HUES64 (cell line): ENCODE measurements around the gene CD55.

Source experiments
- H3K27ac ChIP-seq: 2 replicates; pipeline ENCODE4 v1.7.0; 2013; ENCODE audit warnings: low read depth, low read length, inconsistent platforms
- H3K27me3 ChIP-seq: 2 replicates; pipeline ENCODE4 v1.6.1; 2013; ENCODE audit warnings: mild to moderate bottlenecking, low read length; ENCODE audit not compliant: insufficient read depth
- H3K36me3 ChIP-seq: 2 replicates; pipeline ENCODE4 v1.6.1; 2013; ENCODE audit warnings: mild to moderate bottlenecking, low read length; ENCODE audit not compliant: insufficient read depth
- H3K4me1 ChIP-seq: 2 replicates; pipeline ENCODE4 v1.6.1; 2013; ENCODE audit warnings: mild to moderate bottlenecking, low read length, moderate library complexity; ENCODE audit not compliant: insufficient read depth
- H3K4me3 ChIP-seq: 2 replicates; pipeline ENCODE4 v1.5.1; 2013; ENCODE audit warnings: mild to moderate bottlenecking, low read length, moderate library complexity
- H3K9ac ChIP-seq: 2 replicates; pipeline ENCODE4 v1.6.1; 2013; ENCODE audit warnings: mild to moderate bottlenecking, low read depth, low read length
- H3K9me3 ChIP-seq: 2 replicates; pipeline ENCODE4 v1.6.1; 2013; ENCODE audit warnings: low read depth, low read length; ENCODE audit not compliant: insufficient read depth
- WGBS: fragments of 150-250, 120-280 bp; methylation state at CpG from one replicate; pipeline ENCODE4 v1.1.7; 2013; ENCODE audit warnings: missing lambda C conversion rate; 5-methylcytosine and 5-hydroxymethylcytosine counted together

The CD55 gene

DNA sequence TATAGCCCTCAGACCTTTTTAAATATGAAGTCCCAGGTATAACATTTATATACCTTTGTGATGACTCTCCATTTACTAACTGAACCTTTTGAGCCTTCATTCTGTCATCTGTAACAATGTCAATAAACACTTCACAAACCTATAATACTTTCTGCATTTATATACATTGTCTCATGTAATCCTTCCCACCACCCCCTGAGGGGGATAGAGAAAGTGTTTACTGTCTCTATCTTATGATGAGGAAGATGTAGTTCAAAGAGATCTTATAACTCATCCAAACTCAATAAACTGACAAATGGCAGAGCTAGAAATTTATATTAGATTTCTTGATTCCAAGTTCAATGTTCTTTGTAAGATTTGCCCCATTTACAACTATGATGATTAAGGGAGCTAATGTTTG is 84.3 kb downstream of the CD55 start:
- Histone ChIP-seq H3K27ac (no peak overlapping the region), H3K9me3 (no peaks in the 10 kb centered on the region), H3K36me3 (no peaks in the 10 kb centered on the region), H3K27me3 (no peaks in the 10 kb centered on the region), H3K4me3 (no peak overlapping the region), H3K4me1 (no peaks in the 10 kb centered on the region), H3K9ac (no peak overlapping the region)

DNA sequence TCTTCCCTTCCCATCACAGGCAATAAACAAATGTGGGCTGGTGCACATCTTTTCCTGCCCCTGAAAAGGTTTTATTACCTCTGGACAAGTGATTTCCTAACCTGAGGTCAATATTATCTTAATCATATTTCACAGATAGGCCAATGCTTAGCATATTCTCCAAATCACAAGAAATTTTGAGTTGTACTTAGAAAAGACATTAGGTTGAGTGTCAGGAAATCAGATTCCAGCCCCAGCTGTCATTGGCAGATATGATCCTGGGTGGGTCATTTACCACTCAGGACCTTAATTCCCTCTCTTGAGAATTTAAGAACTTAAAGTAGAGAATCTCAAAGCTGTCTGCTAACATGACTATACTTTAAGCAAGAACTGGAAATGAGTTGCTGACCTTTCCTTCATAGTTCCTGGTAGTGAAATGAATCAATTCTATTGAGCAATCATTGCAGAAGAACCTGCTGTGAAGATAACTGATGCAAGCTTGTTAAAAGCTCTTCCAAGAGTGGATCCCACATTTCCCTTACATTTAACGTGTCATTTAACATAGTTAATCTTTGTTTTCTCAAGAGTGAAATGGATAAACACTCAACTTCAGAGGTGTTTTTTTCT is 86.3 kb downstream of the CD55 start:
- WGBS: no CpG with 5 or more reads among the region's 1 CpG
- Histone ChIP-seq H3K4me3 (no peak overlapping the region), H3K36me3 (no peaks in the 10 kb centered on the region), H3K4me1 (no peaks in the 10 kb centered on the region), H3K9ac (no peak overlapping the region), H3K27me3 (no peaks in the 10 kb centered on the region), H3K27ac (no peak overlapping the region), H3K9me3 (no peaks in the 10 kb centered on the region)
